SU-DHL-6 (cell line): ENCODE measurements around the gene ZNF175.

Source experiments
- H2AFZ ChIP-seq: fragments of 200-600 bp; sonication (generic); 2 replicates; pipeline ENCODE4 v1.6.1; 2014; ENCODE audit warnings: low read depth, mild to moderate bottlenecking, moderate library complexity, mixed read lengths, antibody characterized with exemption, low read length; ENCODE audit not compliant: severe bottlenecking
- H3F3A ChIP-seq: fragments of 200-600 bp; shearing (Covaris generic); 2 replicates; pipeline ENCODE4 v1.6.0; 2016; ENCODE audit warnings: antibody characterized with exemption, mild to moderate bottlenecking; ENCODE audit not compliant: insufficient read depth
- H3K27ac ChIP-seq: fragments of 200-600 bp; sonication (generic); 2 replicates; pipeline ENCODE4 v1.5.1; 2016; ENCODE audit warnings: low read depth, mild to moderate bottlenecking, low read length, moderate library complexity, mixed read lengths
- H3K27me3 ChIP-seq: fragments of 200-600 bp; sonication (generic), shearing (Covaris generic); 2 replicates; pipeline ENCODE4 v1.6.0; 2014; ENCODE audit warnings: mild to moderate bottlenecking, low read length
- H3K36me3 ChIP-seq: fragments of 200-600 bp; sonication (generic); 2 replicates; pipeline ENCODE4 v1.6.1; 2014; ENCODE audit warnings: mild to moderate bottlenecking, low read length, mixed read lengths
- H3K4me2 ChIP-seq: fragments of 300-600, 200-600 bp; shearing (Covaris generic), sonication (generic); 2 replicates; pipeline ENCODE4 v1.6.0; 2014; ENCODE audit warnings: low read length, low read depth, mild to moderate bottlenecking; ENCODE audit not compliant: poor library complexity, severe bottlenecking
- H3K4me3 ChIP-seq: fragments of 200-600 bp; sonication (generic); 2 replicates; pipeline ENCODE4 v1.5.1; 2014; ENCODE audit warnings: antibody characterized with exemption, low read length, mild to moderate bottlenecking, mixed read lengths; ENCODE audit not compliant: insufficient read depth, poor library complexity, severe bottlenecking
- H3K79me2 ChIP-seq: fragments of 200-600 bp; sonication (generic); 2 replicates; pipeline ENCODE4 v1.6.1; 2014; ENCODE audit warnings: mild to moderate bottlenecking, low read length, moderate library complexity; ENCODE audit not compliant: insufficient read depth
- H3K9ac ChIP-seq: fragments of 200-600 bp; sonication (generic); 2 replicates; pipeline ENCODE4 v1.7.0; 2014; ENCODE audit warnings: mild to moderate bottlenecking, low read length
- H3K9me2 ChIP-seq: fragments of 200-600 bp; sonication (generic); replicated peaks from 2 replicates; pipeline ENCODE4 v1.6.1; 2014; ENCODE audit warnings: low read length; ENCODE audit not compliant: insufficient read depth
- H3K9me3 ChIP-seq: fragments of 200-600 bp; sonication (generic); 2 replicates; pipeline ENCODE4 v1.6.1; 2014; ENCODE audit warnings: low read length, mixed read lengths; ENCODE audit not compliant: insufficient read depth
- H4K20me1 ChIP-seq: fragments of 200-600 bp; sonication (generic); 2 replicates; pipeline ENCODE4 v1.6.1; 2014; ENCODE audit warnings: low read depth, mild to moderate bottlenecking, antibody characterized with exemption, low read length, moderate library complexity, mixed read lengths
- EZH2phosphoT487 ChIP-seq: fragments of 200-600 bp; sonication (generic), shearing (Covaris generic); conservative IDR thresholded peaks from 2 replicates; pipeline ENCODE4 v1.6.1; 2018; ENCODE audit warnings: mild to moderate bottlenecking, antibody characterized with exemption, low read length, moderate library complexity, mixed read lengths
- TF ChIP-seq, protein P1 (sequence below): fragments of 200-600 bp; sonication (generic); IDR thresholded peaks from one replicate; pipeline ENCODE4 v1.5.1; 2017; ENCODE audit warnings: antibody characterized with exemption, mild to moderate bottlenecking, low read length, moderate library complexity; ENCODE audit not compliant: insufficient read depth, poor library complexity, severe bottlenecking

The ZNF175 gene

DNA sequence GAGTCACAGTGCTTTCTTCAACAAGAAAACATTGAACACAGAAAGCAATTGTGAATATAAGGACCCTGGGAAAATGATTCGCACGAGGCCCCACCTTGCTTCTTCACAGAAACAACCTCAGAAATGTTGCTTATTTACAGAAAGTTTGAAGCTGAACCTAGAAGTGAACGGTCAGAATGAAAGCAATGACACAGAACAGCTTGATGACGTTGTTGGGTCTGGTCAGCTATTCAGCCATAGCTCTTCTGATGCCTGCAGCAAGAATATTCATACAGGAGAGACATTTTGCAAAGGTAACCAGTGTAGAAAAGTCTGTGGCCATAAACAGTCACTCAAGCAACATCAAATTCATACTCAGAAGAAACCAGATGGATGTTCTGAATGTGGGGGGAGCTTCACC is 15.7 kb downstream of the ZNF175 start:
- no peaks in the 10 kb centered on the region for H3K27me3 ChIP-seq
- no peak overlapping the region for H3K9ac ChIP-seq
- H3F3A ChIP-seq = no peaks in the 10 kb centered on the region
- no peak overlapping the region for H3K4me2 ChIP-seq
- no peak overlapping the region for H3K27ac ChIP-seq
- H3K9me3 ChIP-seq = peaks cover 21% of the 10 kb centered on the region; the same call in 1 of the 2 replicates
- H3K79me2 ChIP-seq = no peaks in the 10 kb centered on the region
- H3K36me3 ChIP-seq = no peaks in the 10 kb centered on the region
- TF ChIP-seq EZH2phosphoT487 = no peak
- TF ChIP-seq, protein P1, sequence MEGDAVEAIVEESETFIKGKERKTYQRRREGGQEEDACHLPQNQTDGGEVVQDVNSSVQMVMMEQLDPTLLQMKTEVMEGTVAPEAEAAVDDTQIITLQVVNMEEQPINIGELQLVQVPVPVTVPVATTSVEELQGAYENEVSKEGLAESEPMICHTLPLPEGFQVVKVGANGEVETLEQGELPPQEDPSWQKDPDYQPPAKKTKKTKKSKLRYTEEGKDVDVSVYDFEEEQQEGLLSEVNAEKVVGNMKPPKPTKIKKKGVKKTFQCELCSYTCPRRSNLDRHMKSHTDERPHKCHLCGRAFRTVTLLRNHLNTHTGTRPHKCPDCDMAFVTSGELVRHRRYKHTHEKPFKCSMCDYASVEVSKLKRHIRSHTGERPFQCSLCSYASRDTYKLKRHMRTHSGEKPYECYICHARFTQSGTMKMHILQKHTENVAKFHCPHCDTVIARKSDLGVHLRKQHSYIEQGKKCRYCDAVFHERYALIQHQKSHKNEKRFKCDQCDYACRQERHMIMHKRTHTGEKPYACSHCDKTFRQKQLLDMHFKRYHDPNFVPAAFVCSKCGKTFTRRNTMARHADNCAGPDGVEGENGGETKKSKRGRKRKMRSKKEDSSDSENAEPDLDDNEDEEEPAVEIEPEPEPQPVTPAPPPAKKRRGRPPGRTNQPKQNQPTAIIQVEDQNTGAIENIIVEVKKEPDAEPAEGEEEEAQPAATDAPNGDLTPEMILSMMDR = no peak
- H4K20me1 ChIP-seq = no peaks in the 10 kb centered on the region
- H3K9me2 ChIP-seq = no peaks in the 10 kb centered on the region
- no peak overlapping the region for H3K4me3 ChIP-seq
- no peak overlapping the region for H2AFZ ChIP-seq

DNA sequence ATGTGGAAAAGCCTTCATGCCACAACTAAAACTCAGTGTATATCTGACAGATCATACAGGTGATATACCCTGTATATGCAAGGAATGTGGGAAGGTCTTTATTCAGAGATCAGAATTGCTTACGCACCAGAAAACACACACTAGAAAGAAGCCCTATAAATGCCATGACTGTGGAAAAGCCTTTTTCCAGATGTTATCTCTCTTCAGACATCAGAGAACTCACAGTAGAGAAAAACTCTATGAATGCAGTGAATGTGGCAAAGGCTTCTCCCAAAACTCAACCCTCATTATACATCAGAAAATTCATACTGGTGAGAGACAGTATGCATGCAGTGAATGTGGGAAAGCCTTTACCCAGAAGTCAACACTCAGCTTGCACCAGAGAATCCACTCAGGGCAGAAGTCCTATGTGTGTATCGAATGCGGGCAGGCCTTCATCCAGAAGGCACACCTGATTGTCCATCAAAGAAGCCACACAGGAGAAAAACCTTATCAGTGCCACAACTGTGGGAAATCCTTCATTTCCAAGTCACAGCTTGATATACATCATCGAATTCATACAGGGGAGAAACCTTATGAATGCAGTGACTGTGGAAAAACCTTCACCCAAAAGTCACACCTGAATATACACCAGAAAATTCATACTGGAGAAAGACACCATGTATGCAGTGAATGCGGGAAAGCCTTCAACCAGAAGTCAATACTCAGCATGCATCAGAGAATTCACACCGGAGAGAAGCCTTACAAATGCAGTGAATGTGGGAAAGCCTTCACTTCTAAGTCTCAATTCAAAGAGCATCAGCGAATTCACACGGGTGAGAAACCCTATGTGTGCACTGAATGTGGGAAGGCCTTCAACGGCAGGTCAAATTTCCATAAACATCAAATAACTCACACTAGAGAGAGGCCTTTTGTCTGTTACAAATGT is 16.4 kb downstream of the ZNF175 start:
- Histone ChIP-seq H3K9me3 (peaks cover 21% of the 10 kb centered on the region; the same call in 1 of the 2 replicates), H4K20me1 (no peaks in the 10 kb centered on the region), H3K27me3 (no peaks in the 10 kb centered on the region), H3K9me2 (no peaks in the 10 kb centered on the region), H2AFZ (no peak overlapping the region), H3K36me3 (no peaks in the 10 kb centered on the region), H3F3A (no peaks in the 10 kb centered on the region), H3K79me2 (no peaks in the 10 kb centered on the region), H3K9ac (no peak overlapping the region), H3K4me2 (no peak overlapping the region), H3K27ac (no peak overlapping the region), H3K4me3 (no peak overlapping the region)
- TF ChIP-seq, protein P1 = no peak
- TF ChIP-seq EZH2phosphoT487 = no peak

DNA sequence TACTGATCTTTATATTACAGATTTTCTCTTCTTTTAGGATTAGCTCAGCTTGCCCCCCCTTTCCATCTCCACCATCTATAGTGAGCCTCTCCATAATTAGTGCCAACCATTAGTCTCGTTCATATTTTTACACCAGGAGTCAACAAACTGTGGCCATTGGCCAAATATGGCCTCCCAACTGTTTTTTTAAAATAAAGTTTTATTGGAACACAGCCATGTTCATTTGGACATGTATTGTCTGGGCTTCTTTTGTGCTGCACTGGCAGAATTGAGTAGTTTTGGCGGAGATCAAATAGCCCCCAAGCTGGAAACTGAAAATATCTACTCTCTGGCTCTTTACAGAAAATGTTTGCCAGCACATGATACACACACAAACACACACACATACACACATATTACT is 18.4 kb downstream of the ZNF175 start:
- no peaks in the 10 kb centered on the region for H3K79me2 ChIP-seq
- H2AFZ ChIP-seq = no peak overlapping the region
- no peaks in the 10 kb centered on the region for H3K9me2 ChIP-seq
- H3K27ac ChIP-seq = no peak overlapping the region
- no peak overlapping the region for H3K4me3 ChIP-seq
- TF ChIP-seq, protein P1 = no peak
- TF ChIP-seq EZH2phosphoT487 = no peak
- H3K9ac ChIP-seq = no peak overlapping the region
- H3F3A ChIP-seq = no peaks in the 10 kb centered on the region
- peaks cover 21% of the 10 kb centered on the region; the same call in 1 of the 2 replicates for H3K9me3 ChIP-seq
- no peak overlapping the region for H3K4me2 ChIP-seq
- H3K27me3 ChIP-seq = no peaks in the 10 kb centered on the region
- H4K20me1 ChIP-seq = no peaks in the 10 kb centered on the region
- H3K36me3 ChIP-seq = no peaks in the 10 kb centered on the region
